T-cell (primary cell): ENCODE data around the gene POLR2E. TPM values are rescaled to one million over a fixed set of nuclear protein-coding genes. Genes with fewer than 3 reads are reported as not detected.
"Not testable (repeated sequence)": the region's sequence is repeated elsewhere in the genome, so short reads cannot be mapped to it uniquely, and the experiment has no call there.

Source experiments
- ATAC-seq, 4 experiments: fragments of 200-7000 bp in 3 of 4; fragments of 150-1000 bp in 1 of 4; cut with Tn5 transposase; replicated peaks in 1 of 4; 1 replicate in 3 of 4; 2 replicates in 1 of 4; pipeline ENCODE4 v1.10.0; 2021; ENCODE audit warnings: moderate library complexity in 3 of 4, mild to moderate bottlenecking in 2 of 4, moderate number of reproducible peaks in 1 of 4
- CTCF ChIA-PET, 2 donors: fragments of 300-600 bp; sonication (Branson Sonifier 250); formaldehyde crosslinking; loops; one replicate each; lab custom pipeline; 2022; ENCODE audit warnings: antibody characterized with exemption in 2 of 2; lab: Charles Lee
- POLR2A ChIA-PET, 2 donors: fragments of 300-600 bp; sonication (Branson Sonifier 250); formaldehyde crosslinking; loops; one replicate each; lab custom pipeline; 2022; ENCODE audit warnings: antibody characterized with exemption in 2 of 2; lab: Charles Lee
- DNase-seq, 35 experiments: peaks; one replicate each; pipeline versions ENCODE4 v3.0.0 to v3.0.0-alpha.2; 2013 to 2023
- H3K27ac ChIP-seq: one replicate; pipeline ENCODE4 v1.5.1; 2013; ENCODE audit warnings: low read length
- H3K27me3 ChIP-seq, 2 experiments: replicated peaks in 1 of 2; 1 replicate in 1 of 2; 2 replicates in 1 of 2; pipeline versions ENCODE4 v1.6.1 to v1.7.0; 2013; ENCODE audit warnings: low read length in 1 of 2, mixed read lengths in 1 of 2; ENCODE audit not compliant: control insufficient read depth in 2 of 2, insufficient read depth in 2 of 2; ENCODE audit errors: extremely low read depth in 1 of 2
- H3K36me3 ChIP-seq, 2 donors: 1 replicate in 1 of 2; 2 replicates in 1 of 2; pipeline versions ENCODE4 v1.6.1 to v1.7.0; 2013; ENCODE audit warnings: low read length in 1 of 2; ENCODE audit not compliant: control insufficient read depth in 2 of 2, insufficient read depth in 1 of 2; ENCODE audit errors: extremely low read depth in 1 of 2
- H3K4me1 ChIP-seq, 2 experiments: 1 replicate in 1 of 2; 2 replicates in 1 of 2; pipeline versions ENCODE4 v1.6.1 to v1.7.0; 2013; ENCODE audit warnings: low read length in 2 of 2, mixed read lengths in 1 of 2; ENCODE audit not compliant: insufficient read depth in 2 of 2, control insufficient read depth in 1 of 2; ENCODE audit errors: extremely low read depth in 1 of 2
- H3K4me3 ChIP-seq, 2 donors: 1 replicate in 1 of 2; 2 replicates in 1 of 2; pipeline versions ENCODE4 v1.5.1 to v1.7.0; 2013; ENCODE audit warnings: mild to moderate bottlenecking in 2 of 2, low read length in 1 of 2, moderate library complexity in 1 of 2; ENCODE audit not compliant: control insufficient read depth in 1 of 2; ENCODE audit errors: extremely low read depth in 1 of 2
- H3K9me3 ChIP-seq: 2 replicates; pipeline ENCODE4 v1.7.0; 2013
- H3K27ac Mint-ChIP-seq, 2 donors: one replicate each; pipeline ENCODE4 v1.8.0; 2020 to 2021; ENCODE audit warnings: mild to moderate bottlenecking in 2 of 2, mixed read lengths in 2 of 2
- H3K27me3 Mint-ChIP-seq, 2 donors: one replicate each; pipeline ENCODE4 v1.8.0; 2021 to 2022; ENCODE audit warnings: mixed read lengths in 2 of 2
- H3K36me3 Mint-ChIP-seq: one replicate; pipeline ENCODE4 v1.8.0; 2021; ENCODE audit warnings: mixed read lengths
- H3K4me1 Mint-ChIP-seq, 3 donors: one replicate each; pipeline ENCODE4 v1.8.0; 2020 to 2022; ENCODE audit warnings: mixed read lengths in 3 of 3, mild to moderate bottlenecking in 1 of 3
- H3K4me3 Mint-ChIP-seq, 3 donors: one replicate each; pipeline ENCODE4 v1.8.0; 2020 to 2022; ENCODE audit warnings: mild to moderate bottlenecking in 3 of 3, mixed read lengths in 3 of 3, moderate library complexity in 3 of 3
- H3K9me3 Mint-ChIP-seq, 3 donors: one replicate each; pipeline ENCODE4 v1.8.0; 2020 to 2022; ENCODE audit warnings: mixed read lengths in 3 of 3
- WGBS: methylation state at CpG from one replicate; pipeline ENCODE4 v1.1.5; 2013; ENCODE audit warnings: missing lambda C conversion rate; ENCODE audit not compliant: insufficient coverage; 5-methylcytosine and 5-hydroxymethylcytosine counted together
- total RNA-seq, 35 experiments: library from RNA in 6 of 35; stranded (reverse) in 6 of 35; fragments of 120-200 nt in 1 of 35; gene quantifications; one replicate each; pipeline versions ENCODE4 v1.2.1 to v1.2.4 and lab custom pipeline; 2013 to 2026

Gene POLR2E
- total RNA-seq, 5 donors from 2014 or later (not counting 1 experiment from before 2014, with no cell fraction given): 75.7 to 119 (median 101) TPM

DNA sequence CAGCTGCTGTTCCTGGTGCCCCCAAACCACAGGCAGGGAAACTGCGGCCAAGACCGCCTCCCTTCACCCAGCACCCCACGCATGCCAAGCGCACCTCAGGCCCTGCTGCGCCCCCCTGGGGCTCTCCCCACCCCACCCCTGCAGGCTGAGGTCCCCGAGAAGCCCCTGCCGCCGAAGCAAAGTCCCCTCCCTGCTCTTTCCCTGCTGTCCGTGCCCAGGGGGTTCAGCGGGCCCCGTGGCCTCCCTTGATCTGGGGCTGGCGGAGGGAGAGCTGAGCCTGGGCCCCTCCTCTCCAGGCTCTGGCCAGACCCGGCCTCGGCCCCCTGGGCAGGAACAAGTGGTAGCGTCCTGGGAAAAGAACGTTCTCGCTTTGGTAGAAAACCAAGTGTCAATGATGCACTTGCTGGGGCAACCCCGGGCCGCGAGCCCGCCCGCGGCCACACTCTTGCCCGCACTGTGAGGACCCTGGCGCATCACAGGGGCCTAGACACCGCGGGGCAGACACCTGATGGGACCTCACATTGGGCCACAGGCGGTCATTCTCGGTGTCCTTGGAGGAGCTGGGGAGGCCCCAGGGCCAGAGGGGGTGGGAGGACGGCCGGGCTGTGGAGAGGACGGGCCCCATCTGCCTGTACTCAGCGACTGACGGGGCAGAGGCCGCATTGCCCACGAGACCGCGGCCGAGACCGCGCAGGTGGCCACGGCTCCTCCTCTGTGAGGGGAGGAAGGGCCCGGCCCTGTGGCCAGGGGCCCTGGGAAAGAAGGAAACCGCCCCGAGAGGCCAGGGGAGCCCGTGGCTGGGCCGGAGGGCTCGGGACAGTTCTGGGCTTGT is 37.6 kb upstream of the POLR2E start:
- H3K27ac Mint-ChIP-seq: peak overlapping the region; percentile 86 to 90
- Histone ChIP-seq H3K4me1 (peaks cover 13 to 76% of the 10 kb centered on the region in 2 experiments), H3K4me3 (peak overlapping the region; percentile 75 to 95), H3K27ac (peak overlapping the region; percentile 90), H3K36me3 (peaks cover 2 to 9% of the 10 kb centered on the region in 2 donors), H3K27me3 (no peaks in the 10 kb centered on the region), H3K9me3 (no peaks in the 10 kb centered on the region)
- H3K36me3 Mint-ChIP-seq: no peaks in the 10 kb centered on the region
- ChIA-PET CTCF (interaction anchor here in 1 of 2 donors (0.6 to 0.7 kb wide), 2 partner anchors 21 to 70 kb away, joined by 3 read pairs; no protein-coding TSS in a partner anchor), POLR2A (no interaction called here)
- no peaks in the 10 kb centered on the region for H3K9me3 Mint-ChIP-seq
- H3K27me3 Mint-ChIP-seq: no peaks in the 10 kb centered on the region
- peak in 3 of 4 experiments; percentile 2 to 3 (median 2) for ATAC-seq
- H3K4me3 Mint-ChIP-seq: peak overlapping the region; percentile 78 to 84 (median 83)
- peak in 24 of 35 experiments; percentile 5 to 66 (median 34) for DNase-seq
- H3K4me1 Mint-ChIP-seq: peaks cover 26 to 47% (median 36%) of the 10 kb centered on the region in 3 donors
- 24% methylated on average over 43 of the region's 48 CpGs for WGBS

DNA sequence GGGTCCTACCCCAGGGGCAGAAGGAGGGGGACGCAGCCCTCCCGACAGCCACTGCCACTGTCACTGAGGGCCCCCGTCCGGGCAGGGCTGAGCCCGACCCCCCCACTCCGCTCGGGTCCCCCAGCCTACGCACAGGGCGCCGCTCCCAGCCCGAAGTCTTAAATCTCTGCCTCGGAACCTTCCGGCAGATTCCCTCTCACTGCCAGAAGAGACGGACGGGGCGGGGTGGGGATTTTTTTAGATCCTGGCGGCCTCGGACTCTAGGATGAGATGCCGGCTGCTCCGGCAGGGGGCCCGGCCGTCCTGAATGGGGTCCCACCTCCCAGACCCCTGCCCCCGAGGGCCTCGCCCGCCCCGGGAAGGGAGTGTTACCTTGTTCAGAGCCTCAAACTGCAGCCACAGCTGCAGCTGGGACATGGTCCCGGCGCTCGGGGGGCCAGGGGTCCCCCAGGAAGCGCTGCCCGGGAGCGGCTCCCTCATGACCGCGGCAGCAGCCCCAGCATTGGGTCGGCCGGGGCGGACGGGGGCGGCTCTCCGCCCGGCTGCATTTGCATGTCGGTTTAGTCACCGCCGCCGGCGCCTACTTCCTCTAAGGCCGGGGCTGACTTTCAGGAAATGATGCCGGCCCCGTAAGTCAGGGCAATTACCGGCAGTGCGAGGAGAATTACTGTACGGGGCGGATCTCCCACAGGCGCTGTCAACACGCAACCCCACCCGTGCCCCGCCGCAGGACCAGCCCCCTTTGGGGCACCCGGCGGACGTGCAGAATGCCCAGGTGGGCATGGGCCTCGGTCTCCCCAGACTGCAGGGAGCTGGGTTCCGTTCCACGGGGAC is 36.8 kb upstream of the POLR2E start:
- Mint-ChIP-seq H3K27ac (peak overlapping the region; percentile 91 to 93), H3K4me3 (peak overlapping the region; percentile 78 to 84 (median 83)), H3K9me3 (no peaks in the 10 kb centered on the region), H3K4me1 (peaks cover 26 to 52% (median 36%) of the 10 kb centered on the region in 3 donors), H3K36me3 (no peaks in the 10 kb centered on the region), H3K27me3 (no peaks in the 10 kb centered on the region)
- peak; percentile 77 to 82 (median 80) for ATAC-seq
- ChIA-PET CTCF (no interaction called here), POLR2A (no interaction called here)
- H3K4me3 ChIP-seq: peak overlapping the region; percentile 75 to 95
- H3K4me1 ChIP-seq: peaks cover 13 to 85% of the 10 kb centered on the region in 2 experiments
- peak; percentile 60 to 91 (median 84) for DNase-seq
- no peaks in the 10 kb centered on the region for H3K27me3 ChIP-seq
- peaks cover 4 to 17% of the 10 kb centered on the region in 2 donors for H3K36me3 ChIP-seq
- WGBS: under 1% methylated on average over 47 of the region's 64 CpGs
- peak overlapping the region; percentile 90 for H3K27ac ChIP-seq
- H3K9me3 ChIP-seq: no peaks in the 10 kb centered on the region

DNA sequence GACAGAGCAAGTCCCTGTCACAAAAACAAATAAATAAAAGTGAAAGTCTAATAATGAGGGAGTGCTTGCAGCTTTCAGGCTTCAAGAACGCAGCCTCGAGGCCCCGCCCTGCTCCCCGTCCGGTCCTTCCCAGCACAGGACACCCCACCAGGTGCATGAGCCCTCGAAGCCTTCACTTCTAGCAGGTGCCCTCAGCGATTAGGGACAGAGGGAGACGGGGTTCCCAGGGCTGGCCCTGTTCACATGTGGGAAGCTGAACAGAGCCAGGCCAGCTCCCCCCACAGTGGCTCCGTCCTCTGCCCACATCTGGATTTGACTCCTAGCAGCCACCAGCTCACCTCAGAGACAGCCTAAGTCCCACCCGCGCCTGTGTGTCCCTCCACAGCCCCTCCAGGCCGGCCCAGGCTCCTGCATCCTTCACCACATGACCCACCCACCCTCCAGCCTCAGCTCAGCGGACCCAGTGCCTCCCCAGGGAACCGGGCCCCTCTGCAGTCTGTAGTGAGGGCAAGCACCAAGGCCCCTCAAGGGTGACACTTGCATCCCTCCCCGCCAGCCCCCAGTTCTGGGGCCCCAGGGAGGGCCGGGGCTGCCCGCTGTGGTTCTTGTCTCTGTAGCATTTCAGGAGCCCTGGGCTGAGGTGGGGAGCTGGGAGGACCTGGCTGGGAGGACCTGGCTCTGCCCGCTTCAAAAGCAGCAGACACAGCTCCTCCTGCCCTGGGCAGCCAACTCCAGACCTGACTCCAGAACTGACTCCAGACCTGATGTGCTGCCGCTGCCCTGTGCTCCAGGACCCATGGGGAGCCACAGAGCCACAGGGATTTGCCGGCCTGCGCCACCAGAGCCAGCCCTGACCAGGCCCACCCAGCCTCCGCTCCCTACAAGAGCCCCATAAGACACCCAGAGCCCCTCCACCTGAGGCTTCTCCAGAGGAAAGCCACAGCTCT is 35.9 kb upstream of the POLR2E start:
- Mint-ChIP-seq H3K27ac (peak overlapping the region; percentile 91 to 93), H3K4me1 (peaks cover 19 to 50% (median 33%) of the 10 kb centered on the region in 3 donors), H3K9me3 (no peaks in the 10 kb centered on the region), H3K36me3 (no peaks in the 10 kb centered on the region), H3K4me3 (peak overlapping the region; percentile 78 to 84 (median 83)), H3K27me3 (no peaks in the 10 kb centered on the region)
- Histone ChIP-seq H3K4me3 (peak overlapping the region; percentile 75 to 95), H3K36me3 (peaks cover 9 to 26% of the 10 kb centered on the region in 2 donors), H3K27ac (peak overlapping the region; percentile 90), H3K4me1 (peaks cover 13 to 85% of the 10 kb centered on the region in 2 experiments), H3K9me3 (no peaks in the 10 kb centered on the region), H3K27me3 (no peaks in the 10 kb centered on the region)
- ATAC-seq: peak in 2 of 4 experiments; percentile 10 to 15
- POLR2A ChIA-PET: interaction anchor here in 1 of 2 donors (1.1 kb wide), 1 partner anchor 138 kb away, joined by 3 read pairs; the partner anchor contains the start of gene CIRBP
- CTCF ChIA-PET: interaction anchor here in 1 of 2 donors (0.9 kb wide), 1 partner anchor 18 kb away, joined by 3 read pairs; no protein-coding TSS in a partner anchor
- DNase-seq: peak in 32 of 35 experiments; percentile 24 to 63 (median 50)
- 6% methylated on average over 17 of the region's 22 CpGs for WGBS

- Mint-ChIP-seq H3K27ac (peak overlapping the region; percentile 91 to 93), H3K36me3 (no peaks in the 10 kb centered on the region), H3K4me1 (peaks cover 19 to 43% (median 32%) of the 10 kb centered on the region in 3 donors), H3K4me3 (peak overlapping the region; percentile 78 to 84 (median 83)), H3K9me3 (no peaks in the 10 kb centered on the region), H3K27me3 (no peaks in the 10 kb centered on the region)
- WGBS: 95% methylated on average over 18 of the region's 18 CpGs
- ChIA-PET CTCF (interaction anchor here in 1 of 2 donors (0.5 kb wide), 1 partner anchor 128 kb away, joined by 4 read pairs; no protein-coding TSS in a partner anchor), POLR2A (no interaction called here)
- ATAC-seq (no peak), DNase-seq (no peak)
- H3K36me3 ChIP-seq: peaks cover 9 to 39% of the 10 kb centered on the region in 2 donors
- no peaks in the 10 kb centered on the region for H3K27me3 ChIP-seq
- H3K4me3 ChIP-seq: no peak overlapping the region
- H3K9me3 ChIP-seq: no peaks in the 10 kb centered on the region
- H3K4me1 ChIP-seq: peaks cover 13 to 88% of the 10 kb centered on the region in 2 experiments
- peak overlapping the region; percentile 49 for H3K27ac ChIP-seq
Measured at GRCh38 chr19:1129535-1129934, 34.4 kb upstream of the POLR2E start.

DNA sequence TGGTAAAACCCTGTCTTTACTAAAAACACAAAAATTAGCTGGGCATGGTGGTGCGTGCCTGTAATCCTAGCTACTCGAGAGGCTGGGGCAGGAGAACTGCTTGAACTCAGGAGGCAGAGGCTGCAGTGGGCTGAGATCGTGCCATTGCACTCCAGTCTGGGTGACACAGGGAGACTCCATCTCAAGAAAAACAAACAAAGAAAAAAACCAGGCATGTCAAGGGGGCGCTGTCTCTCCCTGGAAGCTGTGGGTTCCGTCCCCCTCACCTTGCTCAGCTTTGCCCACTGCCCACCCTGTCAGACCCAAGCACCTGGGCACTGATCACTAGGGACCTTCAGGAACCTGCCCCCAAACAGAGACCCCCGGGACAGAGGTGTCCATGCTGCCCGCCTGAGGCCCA is 33.9 kb upstream of the POLR2E start:
- H3K27ac Mint-ChIP-seq: peak overlapping the region; percentile 49 to 76
- not testable (repeated sequence) for ATAC-seq
- POLR2A ChIA-PET: interaction anchor here in 1 of 2 donors (0.6 kb wide), 1 partner anchor 65 kb away, joined by 4 read pairs; no protein-coding TSS in a partner anchor

More for the DNA sequence above, 33.9 kb upstream of the POLR2E start:
- peaks cover 19 to 40% (median 29%) of the 10 kb centered on the region in 3 donors for H3K4me1 Mint-ChIP-seq
- not testable (repeated sequence) for H3K9me3 Mint-ChIP-seq, H3K27me3 ChIP-seq, H3K27me3 Mint-ChIP-seq, H3K9me3 ChIP-seq, H3K4me3 ChIP-seq, H3K36me3 Mint-ChIP-seq, DNase-seq
- Histone ChIP-seq H3K4me1 (peaks cover 13 to 88% of the 10 kb centered on the region in 2 experiments), H3K27ac (peak overlapping the region; percentile 49), H3K36me3 (peaks cover 11 to 43% of the 10 kb centered on the region in 2 donors)
- peak overlapping the region in 2 of 3 donors; percentile 24 to 78 for H3K4me3 Mint-ChIP-seq
- 91% methylated on average over 4 of the region's 7 CpGs for WGBS
- CTCF ChIA-PET: interaction anchor here in 1 of 2 donors (1.0 kb wide), 1 partner anchor 94 kb away, joined by 4 read pairs; no protein-coding TSS in a partner anchor
